GM18867 (cell line): Measurements from ENCODE around the gene TMEM163.
A peak's percentile ranks its signal among the peaks of the same experiment; 100 is the strongest.

Source experiments
- ATAC-seq: cut with Tn5 transposase; IDR thresholded peaks from one replicate; pipeline ENCODE4 v1.9.1; 2021; ENCODE audit warnings: mild to moderate bottlenecking, moderate library complexity; ENCODE audit not compliant: unreplicated experiment

The TMEM163 gene

GRCh38 chr2:134583997-134584520 is 134.7 kb downstream of the TMEM163 start:
- no peak for ATAC-seq

GRCh38 chr2:134583462-134583861 is 135.3 kb downstream of the TMEM163 start:
- peak; percentile 48 for ATAC-seq

GRCh38 chr2:134582547-134582899 is 136.3 kb downstream of the TMEM163 start:
- ATAC-seq, result no peak

- ATAC-seq, result peak; percentile 68
Measured at GRCh38 chr2:134581877-134582546, 136.8 kb downstream of the TMEM163 start.

- no peak for ATAC-seq
Measured at GRCh38 chr2:134578316-134578715, 140.5 kb downstream of the TMEM163 start.

GRCh38 chr2:134576478-134576877 is 142.3 kb downstream of the TMEM163 start:
- ATAC-seq, result no peak

- no peak for ATAC-seq
Measured at GRCh38 chr2:134575888-134576287, 142.9 kb downstream of the TMEM163 start.

- no peak for ATAC-seq
Measured at GRCh38 chr2:134574611-134575330, 144.0 kb downstream of the TMEM163 start.

GRCh38 chr2:134573724-134574123 is 145.1 kb downstream of the TMEM163 start:
- ATAC-seq, result no peak

- ATAC-seq, result no peak
Measured at GRCh38 chr2:134573085-134573370, 145.8 kb downstream of the TMEM163 start.

GRCh38 chr2:134572314-134573084 is 146.3 kb downstream of the TMEM163 start:
- no peak for ATAC-seq

- peak; percentile 53 for ATAC-seq
Measured at GRCh38 chr2:134570676-134571075, 148.1 kb downstream of the TMEM163 start.

- no peak for ATAC-seq
Measured at GRCh38 chr2:134568413-134568812, 150.4 kb downstream of the TMEM163 start.

- no peak for ATAC-seq
Measured at GRCh38 chr2:134567666-134568065, 151.1 kb downstream of the TMEM163 start.

GRCh38 chr2:134564955-134565354 is 153.8 kb downstream of the TMEM163 start:
- ATAC-seq, result peak; percentile 42

GRCh38 chr2:134564549-134564948 is 154.3 kb downstream of the TMEM163 start:
- peak; percentile 91 for ATAC-seq

- no peak for ATAC-seq
Measured at GRCh38 chr2:134558208-134558830, 160.5 kb downstream of the TMEM163 start.

GRCh38 chr2:134555411-134555810 is 163.4 kb downstream of the TMEM163 start:
- no peak for ATAC-seq

GRCh38 chr2:134553657-134554056 is 165.1 kb downstream of the TMEM163 start:
- ATAC-seq, result no peak

GRCh38 chr2:134550566-134551164 is 168.1 kb downstream of the TMEM163 start:
- no peak for ATAC-seq

- no peak for ATAC-seq
Measured at GRCh38 chr2:134549104-134549503, 169.7 kb downstream of the TMEM163 start.
